OCI-LY1 (cell line): ENCODE data around the gene VPS54.

Experiments used
- H2AFZ ChIP-seq: fragments of 200-600 bp; sonication (generic), shearing (Covaris generic); 2 replicates; pipeline ENCODE4 v1.6.0; 2014; ENCODE audit warnings: antibody characterized with exemption, mild to moderate bottlenecking, low read length
- H3F3A ChIP-seq: fragments of 200-600 bp; sonication (generic), shearing (Covaris generic); 2 replicates; pipeline ENCODE4 v1.6.0; 2014; ENCODE audit warnings: mild to moderate bottlenecking, antibody characterized with exemption, low read length, moderate library complexity; ENCODE audit not compliant: insufficient read depth
- H3K27ac ChIP-seq: fragments of 200-600 bp; sonication (generic); 2 replicates; pipeline ENCODE4 v1.5.1; 2014; ENCODE audit warnings: low read length, mixed run types, mild to moderate bottlenecking, low read depth; ENCODE audit not compliant: poor library complexity, severe bottlenecking
- H3K27me3 ChIP-seq: fragments of 200-600 bp; sonication (generic); 2 replicates; pipeline ENCODE4 v1.6.0; 2014; ENCODE audit warnings: antibody characterized with exemption, mild to moderate bottlenecking, low read length, moderate library complexity; ENCODE audit not compliant: insufficient read depth
- H3K36me3 ChIP-seq: fragments of 200-600 bp; sonication (generic); 2 replicates; pipeline ENCODE4 v1.6.1; 2014; ENCODE audit warnings: mild to moderate bottlenecking, antibody characterized with exemption, low read length, moderate library complexity, mixed read lengths; ENCODE audit not compliant: insufficient read depth
- H3K4me1 ChIP-seq: fragments of 200-600 bp; sonication (generic); 2 replicates; pipeline ENCODE4 v1.5.1; 2014; ENCODE audit warnings: mild to moderate bottlenecking, low read length, moderate library complexity; ENCODE audit not compliant: insufficient read depth, severe bottlenecking
- H3K4me2 ChIP-seq: fragments of 200-600 bp; sonication (generic), shearing (Covaris generic); 2 replicates; pipeline ENCODE4 v1.6.1; 2014; ENCODE audit warnings: low read length
- H3K4me3 ChIP-seq: fragments of 200-600 bp; sonication (generic); 2 replicates; pipeline ENCODE4 v1.5.1; 2014; ENCODE audit warnings: low read length, low read depth, mild to moderate bottlenecking, mixed read lengths; ENCODE audit not compliant: poor library complexity, severe bottlenecking
- H3K79me2 ChIP-seq: fragments of 200-600 bp; shearing (Covaris generic); 2 replicates; pipeline ENCODE4 v1.6.1; 2016; ENCODE audit warnings: mixed run types, low read length, mixed read lengths; ENCODE audit not compliant: insufficient read depth
- H3K9ac ChIP-seq: fragments of 200-600 bp; sonication (generic), shearing (Covaris generic); 2 replicates; pipeline ENCODE4 v1.6.1; 2014; ENCODE audit warnings: mild to moderate bottlenecking, low read length, mixed read lengths
- H3K9me2 ChIP-seq: fragments of 200-600 bp; sonication (generic), shearing (Covaris generic); 2 replicates; pipeline ENCODE4 v1.6.1; 2014; ENCODE audit warnings: low read depth, mild to moderate bottlenecking, low read length, mixed read lengths
- H3K9me3 ChIP-seq: fragments of 200-600 bp; shearing (Covaris generic); 2 replicates; pipeline ENCODE4 v1.6.1; 2014; ENCODE audit warnings: low read length, mixed read lengths
- H4K20me1 ChIP-seq: fragments of 200-600 bp; sonication (generic), shearing (Covaris generic); 2 replicates; pipeline ENCODE4 v1.6.0; 2016; ENCODE audit warnings: mild to moderate bottlenecking, low read length; ENCODE audit not compliant: insufficient read depth
- EZH2 ChIP-seq: fragments of 200-600 bp; sonication (generic), shearing (Covaris generic); IDR thresholded peaks from 2 replicates; pipeline ENCODE4 v1.8.0; 2017; ENCODE audit warnings: borderline replicate concordance, mixed run types, mild to moderate bottlenecking, antibody characterized with exemption, low read length, moderate library complexity, mixed read lengths
- TF ChIP-seq, protein P1 (sequence below): fragments of 200-600 bp; sonication (generic), shearing (Covaris generic); IDR thresholded peaks from 2 replicates; pipeline ENCODE4 v1.5.1; 2017; ENCODE audit warnings: mild to moderate bottlenecking, antibody characterized with exemption, low read length, moderate library complexity, mixed read lengths

Gene VPS54

GRCh38 chr2:63845866-63846265 is 173.4 kb downstream of the VPS54 start:
- Histone ChIP-seq H3K9ac (no peak overlapping the region), H3K36me3 (peaks cover 74% of the 10 kb centered on the region), H3F3A (no peaks in the 10 kb centered on the region), H3K79me2 (peaks cover 90% of the 10 kb centered on the region), H3K4me3 (no peak overlapping the region), H2AFZ (no peak overlapping the region), H3K9me2 (no peaks in the 10 kb centered on the region), H4K20me1 (no peaks in the 10 kb centered on the region), H3K9me3 (peaks cover 17% of the 10 kb centered on the region), H3K4me1 (peaks cover 28% of the 10 kb centered on the region), H3K27me3 (no peaks in the 10 kb centered on the region), H3K4me2 (no peak overlapping the region), H3K27ac (no peak overlapping the region)
- TF ChIP-seq, protein P1, sequence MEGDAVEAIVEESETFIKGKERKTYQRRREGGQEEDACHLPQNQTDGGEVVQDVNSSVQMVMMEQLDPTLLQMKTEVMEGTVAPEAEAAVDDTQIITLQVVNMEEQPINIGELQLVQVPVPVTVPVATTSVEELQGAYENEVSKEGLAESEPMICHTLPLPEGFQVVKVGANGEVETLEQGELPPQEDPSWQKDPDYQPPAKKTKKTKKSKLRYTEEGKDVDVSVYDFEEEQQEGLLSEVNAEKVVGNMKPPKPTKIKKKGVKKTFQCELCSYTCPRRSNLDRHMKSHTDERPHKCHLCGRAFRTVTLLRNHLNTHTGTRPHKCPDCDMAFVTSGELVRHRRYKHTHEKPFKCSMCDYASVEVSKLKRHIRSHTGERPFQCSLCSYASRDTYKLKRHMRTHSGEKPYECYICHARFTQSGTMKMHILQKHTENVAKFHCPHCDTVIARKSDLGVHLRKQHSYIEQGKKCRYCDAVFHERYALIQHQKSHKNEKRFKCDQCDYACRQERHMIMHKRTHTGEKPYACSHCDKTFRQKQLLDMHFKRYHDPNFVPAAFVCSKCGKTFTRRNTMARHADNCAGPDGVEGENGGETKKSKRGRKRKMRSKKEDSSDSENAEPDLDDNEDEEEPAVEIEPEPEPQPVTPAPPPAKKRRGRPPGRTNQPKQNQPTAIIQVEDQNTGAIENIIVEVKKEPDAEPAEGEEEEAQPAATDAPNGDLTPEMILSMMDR = no peak
- no peak for TF ChIP-seq EZH2

DNA sequence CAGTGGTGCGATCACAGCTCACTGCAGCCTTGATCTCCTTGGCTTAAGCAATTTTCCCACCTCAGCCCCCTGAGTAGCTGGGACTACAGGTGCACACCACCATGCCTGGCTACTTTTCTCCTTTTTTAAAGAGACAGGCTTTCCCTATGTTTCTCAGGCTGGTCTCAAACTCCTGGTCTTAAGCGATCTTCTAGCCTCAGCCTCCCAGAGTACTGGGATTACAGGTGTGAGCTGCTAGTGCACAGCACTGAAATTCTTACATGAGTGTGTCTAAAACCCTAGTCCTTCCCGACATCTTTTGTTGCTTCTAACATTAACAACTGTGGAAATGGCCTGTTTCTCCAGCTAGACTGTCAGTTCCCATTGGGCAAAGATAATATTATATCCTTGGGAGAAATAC is 174.6 kb downstream of the VPS54 start:
- H4K20me1 ChIP-seq = no peaks in the 10 kb centered on the region
- H3K79me2 ChIP-seq = peaks cover 77% of the 10 kb centered on the region
- H3K27ac ChIP-seq = no peak overlapping the region
- H3K9ac ChIP-seq = no peak overlapping the region
- no peak overlapping the region for H2AFZ ChIP-seq
- no peaks in the 10 kb centered on the region for H3K27me3 ChIP-seq
- H3K36me3 ChIP-seq = peaks cover 69% of the 10 kb centered on the region
- no peak overlapping the region; the same call in 1 of the 2 replicates for H3K4me2 ChIP-seq
- no peak overlapping the region for H3K4me3 ChIP-seq
- peaks cover 17% of the 10 kb centered on the region for H3K9me3 ChIP-seq
- H3K4me1 ChIP-seq = peaks cover 36% of the 10 kb centered on the region
- TF ChIP-seq EZH2 = no peak
- TF ChIP-seq, protein P1 = no peak
- no peaks in the 10 kb centered on the region for H3K9me2 ChIP-seq
- no peaks in the 10 kb centered on the region for H3F3A ChIP-seq

DNA sequence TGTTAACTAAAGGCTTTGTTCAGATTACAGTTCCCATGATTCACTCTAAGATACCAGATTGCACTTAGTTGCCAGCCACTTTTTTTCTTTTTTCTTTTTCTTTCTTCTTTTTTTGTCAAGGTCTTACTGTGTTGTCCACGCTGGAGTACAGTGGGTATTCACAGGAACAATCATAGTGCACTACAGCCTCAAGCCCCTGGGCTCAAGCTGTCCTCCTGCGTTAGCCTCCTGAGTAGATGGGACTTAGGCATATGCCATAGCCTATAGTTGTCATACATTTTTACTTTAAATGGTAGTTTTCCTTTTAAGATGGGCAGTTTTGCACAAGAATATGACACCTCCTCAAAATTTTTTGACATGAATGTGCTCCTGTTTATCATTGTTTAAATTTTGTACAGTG is 175.4 kb downstream of the VPS54 start:
- peaks cover 69% of the 10 kb centered on the region for H3K79me2 ChIP-seq
- H3K4me2 ChIP-seq = peak overlapping the region; percentile 98; the same call in 1 of the 2 replicates

More for the DNA sequence above, 175.4 kb downstream of the VPS54 start:
- Histone ChIP-seq H3K36me3 (peaks cover 61% of the 10 kb centered on the region), H3K4me1 (peaks cover 44% of the 10 kb centered on the region), H3K9me2 (no peaks in the 10 kb centered on the region), H4K20me1 (no peaks in the 10 kb centered on the region), H3K4me3 (peak overlapping the region; percentile 76), H2AFZ (no peak overlapping the region), H3K9me3 (peaks cover 17% of the 10 kb centered on the region), H3F3A (no peaks in the 10 kb centered on the region), H3K9ac (peak overlapping the region; percentile 87; the same call in 1 of the 2 replicates), H3K27ac (no peak overlapping the region), H3K27me3 (no peaks in the 10 kb centered on the region)
- TF ChIP-seq, protein P1 = no peak
- TF ChIP-seq EZH2 = no peak
